H1 (cell line): ENCODE results near the gene HMSD. TPM values are rescaled to one million over a fixed set of nuclear protein-coding genes. Genes with fewer than 3 reads are reported as not detected.

Source experiments
- CTCF ChIA-PET: fragments of 300-600 bp; sonication (Branson Sonifier 250); formaldehyde crosslinking; loops from one replicate; lab custom pipeline; 2021; ENCODE audit not compliant: partially characterized antibody; lab: Charles Lee
- POLR2A ChIA-PET: fragments of 300-600 bp; sonication (Branson Sonifier 250); formaldehyde crosslinking; loops from one replicate; lab custom pipeline; 2021; ENCODE audit warnings: inconsistent platforms; ENCODE audit not compliant: partially characterized antibody; lab: Charles Lee
- DNase-seq, 2 experiments: peaks; one replicate each; pipeline versions ENCODE4 v3.0.0 to v3.0.0-alpha.2; 2010 to 2022; ENCODE audit warnings: low spot score in 2 of 2, low read depth in 1 of 2, mixed read lengths in 1 of 2
- FAIRE-seq: peaks from 2 replicates; lab custom pipeline; 2011; peaks lifted over from hg19 to GRCh38; lab: Jason Lieb, UNC
- H2AFZ ChIP-seq: 2 replicates; pipeline ENCODE4 v1.8.1; 2012; ENCODE audit warnings: low read length, inconsistent platforms
- H2AK5ac ChIP-seq: 2 replicates; pipeline ENCODE4 v1.6.1; 2013; ENCODE audit warnings: low read depth, low read length
- H2BK120ac ChIP-seq: replicated peaks from 2 replicates; pipeline ENCODE3; 2013; ENCODE audit warnings: low read depth, low read length, inconsistent platforms
- H2BK12ac ChIP-seq: 2 replicates; pipeline ENCODE4 v1.6.1; 2013; ENCODE audit warnings: low read depth, low read length
- H2BK15ac ChIP-seq: 2 replicates; pipeline ENCODE4 v1.6.1; 2013; ENCODE audit warnings: low read length
- H2BK20ac ChIP-seq: 2 replicates; pipeline ENCODE4 v1.6.1; 2013; ENCODE audit warnings: low read length
- H2BK5ac ChIP-seq: 2 replicates; pipeline ENCODE4 v1.6.1; 2013; ENCODE audit warnings: low read depth, low read length
- H3K14ac ChIP-seq: 2 replicates; pipeline ENCODE4 v1.6.1; 2013; ENCODE audit warnings: inconsistent platforms; ENCODE audit not compliant: insufficient read length
- H3K18ac ChIP-seq: 2 replicates; pipeline ENCODE4 v1.6.1; 2013; ENCODE audit warnings: low read length; ENCODE audit errors: extremely low read depth
- H3K23ac ChIP-seq: 2 replicates; pipeline ENCODE4 v1.6.1; 2013; ENCODE audit warnings: inconsistent platforms; ENCODE audit not compliant: insufficient read length
- H3K23me2 ChIP-seq: 2 replicates; pipeline ENCODE4 v1.6.1; 2013; ENCODE audit warnings: low read depth, low read length
- H3K27ac ChIP-seq: 2 replicates; pipeline ENCODE4 v1.6.1; 2011; ENCODE audit warnings: low read depth, low read length, inconsistent platforms
- H3K27me3 ChIP-seq, 4 experiments: replicated peaks in 1 of 4; 1 replicate in 1 of 4; 2 replicates in 3 of 4; pipeline versions ENCODE4 v1.6.1 to v1.8.1; 2011 to 2013; ENCODE audit warnings: low read length in 3 of 4, mild to moderate bottlenecking in 3 of 4, inconsistent platforms in 2 of 4, mixed read lengths in 2 of 4, moderate library complexity in 1 of 4; ENCODE audit not compliant: control insufficient read depth in 3 of 4, insufficient read depth in 3 of 4; ENCODE audit errors: extremely low read depth in 1 of 4
- H3K36me3 ChIP-seq, 4 experiments: 2 replicates each; pipeline versions ENCODE4 v1.6.1 to v1.8.1; 2011 to 2013; ENCODE audit warnings: mild to moderate bottlenecking in 4 of 4, low read length in 3 of 4, moderate library complexity in 2 of 4, control low read depth in 1 of 4, inconsistent platforms in 1 of 4; ENCODE audit not compliant: insufficient read depth in 4 of 4, control insufficient read depth in 2 of 4
- H3K4ac ChIP-seq: replicated peaks from 2 replicates; pipeline ENCODE3; 2013; ENCODE audit warnings: low read length, low read depth, mixed read lengths, inconsistent platforms; ENCODE audit not compliant: insufficient read length
- H3K4me1 ChIP-seq, 4 experiments: replicated peaks in 1 of 4; 1 replicate in 1 of 4; 2 replicates in 3 of 4; pipeline versions ENCODE4 v1.6.1 to v1.8.1; 2011 to 2013; ENCODE audit warnings: low read length in 3 of 4, inconsistent platforms in 2 of 4, mixed read lengths in 1 of 4; ENCODE audit not compliant: insufficient read depth in 4 of 4, control insufficient read depth in 3 of 4
- H3K4me2 ChIP-seq, 2 experiments: 2 replicates each; pipeline versions ENCODE4 v1.6.1 to v1.8.1; 2011 to 2013; ENCODE audit warnings: low read depth in 2 of 2, low read length in 2 of 2, control low read depth in 1 of 2, inconsistent platforms in 1 of 2, mild to moderate bottlenecking in 1 of 2; ENCODE audit not compliant: insufficient read depth in 1 of 2
- H3K4me3 ChIP-seq, 4 experiments: fragments of 200-600, 300-600 bp in 1 of 4; sonication (generic), shearing (Covaris generic), sonication (Bioruptor Twin) in 1 of 4; 2 replicates each; pipeline versions ENCODE4 v1.5.1 to v1.8.1; 2011 to 2016; ENCODE audit warnings: low read length in 4 of 4, low read depth in 3 of 4, control low read depth in 2 of 4, inconsistent platforms in 2 of 4, mild to moderate bottlenecking in 2 of 4, mixed read lengths in 1 of 4, moderate library complexity in 1 of 4; ENCODE audit not compliant: insufficient read depth in 2 of 4; ENCODE audit errors: extremely low read depth in 1 of 4
- H3K56ac ChIP-seq: replicated peaks from 2 replicates; pipeline ENCODE3; 2013; ENCODE audit warnings: low read depth, mild to moderate bottlenecking, mixed read lengths, low read length, inconsistent platforms; ENCODE audit not compliant: insufficient read length
- H3K79me1 ChIP-seq: 2 replicates; pipeline ENCODE4 v1.6.1; 2013; ENCODE audit warnings: low read depth, low read length, control low read depth
- H3K79me2 ChIP-seq, 2 experiments: 2 replicates each; pipeline versions ENCODE4 v1.6.1 to v1.8.1; 2012 to 2013; ENCODE audit warnings: low read length in 2 of 2, mild to moderate bottlenecking in 2 of 2, inconsistent platforms in 1 of 2; ENCODE audit not compliant: insufficient read depth in 2 of 2, control insufficient read depth in 1 of 2
- H3K9ac ChIP-seq, 4 experiments: replicated peaks in 1 of 4; 1 replicate in 1 of 4; 2 replicates in 3 of 4; pipeline versions ENCODE4 v1.6.1 to v1.8.1; 2011 to 2013; ENCODE audit warnings: low read depth in 3 of 4, low read length in 3 of 4, control low read depth in 2 of 4, mild to moderate bottlenecking in 2 of 4, moderate library complexity in 2 of 4, inconsistent platforms in 1 of 4; ENCODE audit errors: extremely low read depth in 1 of 4
- H3K9me3 ChIP-seq, 2 experiments: 2 replicates each; pipeline versions ENCODE4 v1.6.1 to v1.8.1; 2012 to 2013; ENCODE audit warnings: mild to moderate bottlenecking in 2 of 2, moderate library complexity in 2 of 2, control low read depth in 1 of 2, inconsistent platforms in 1 of 2, low read depth in 1 of 2, low read length in 1 of 2, mixed read lengths in 1 of 2; ENCODE audit not compliant: insufficient read depth in 2 of 2
- H4K20me1 ChIP-seq, 2 experiments: replicated peaks in 1 of 2; 2 replicates each; pipeline versions ENCODE3 to v1.8.1; 2011 to 2013; ENCODE audit warnings: inconsistent platforms in 2 of 2, low read length in 2 of 2, mild to moderate bottlenecking in 1 of 2; ENCODE audit not compliant: insufficient read depth in 2 of 2, control insufficient read depth in 1 of 2
- H4K5ac ChIP-seq: 2 replicates; pipeline ENCODE4 v1.6.1; 2013; ENCODE audit warnings: low read length, low read depth, mixed read lengths, inconsistent platforms; ENCODE audit not compliant: insufficient read length
- H4K8ac ChIP-seq: 2 replicates; pipeline ENCODE4 v1.8.0; 2013; ENCODE audit warnings: mild to moderate bottlenecking, moderate library complexity, low read length, inconsistent platforms; ENCODE audit not compliant: insufficient read depth; ENCODE audit errors: extremely low read depth
- H4K91ac ChIP-seq: replicated peaks from 2 replicates; pipeline ENCODE3; 2013; ENCODE audit warnings: low read length, mixed read lengths, inconsistent platforms; ENCODE audit not compliant: insufficient read length
- CREB1 ChIP-seq: IDR thresholded peaks from 2 replicates; pipeline ENCODE4 v1.6.1; 2012; ENCODE audit warnings: inconsistent platforms
- HDAC2 ChIP-seq, 2 experiments: fragments of 300-600 bp in 1 of 2; sonication (generic) in 1 of 2; IDR thresholded peaks; 2 replicates each; pipeline ENCODE4 v1.6.1; 2011 to 2012; ENCODE audit warnings: low read depth in 2 of 2, low read length in 2 of 2, mild to moderate bottlenecking in 2 of 2, moderate library complexity in 2 of 2, borderline replicate concordance in 1 of 2, inconsistent platforms in 1 of 2
- JUND ChIP-seq: IDR thresholded peaks from 2 replicates; pipeline ENCODE4 v1.6.1; 2011; ENCODE audit warnings: mild to moderate bottlenecking, improper control_type of control experiment, low read length
- WGBS, 2 experiments: shearing (Covaris generic) in 1 of 2; methylation state at CpG; one replicate each; pipeline versions ENCODE4 v1.1.6 to v1.1.7; 2013 to 2015; ENCODE audit warnings: low lambda C conversion rate in 2 of 2, mixed read lengths in 2 of 2, inconsistent platforms in 1 of 2, low coverage in 1 of 2, missing lambda C conversion rate in 1 of 2; ENCODE audit not compliant: insufficient replicate concordance in 2 of 2, insufficient coverage in 1 of 2, insufficient read length in 1 of 2; ENCODE audit errors: extremely low coverage in 1 of 2, missing lambda C conversion rate in 1 of 2; 5-methylcytosine and 5-hydroxymethylcytosine counted together
- polyA plus RNA-seq, 7 experiments: library from polyadenylated mRNA; depleted of rRNA in 3 of 7; stranded (reverse) in 5 of 7; unstranded in 2 of 7; fragments of >200 nt in 5 of 7; fragments of 200-250 nt in 2 of 7; gene quantifications; 1 replicate in 5 of 7; 2 replicates in 1 of 7; 4 replicates in 1 of 7; pipeline versions ENCODE4 v1.2.1 to v1.2.3, GENCODE V29; 2011 to 2013; ENCODE audit warnings: missing spikeins in 2 of 7, mixed read lengths in 2 of 7
- total RNA-seq: library from RNA; stranded (reverse); fragmentation: NEBNext Ultra II Directional; extraction: Animal tissue kit (Norgen Biotek cat#: 25700); gene quantifications from 2 replicates; pipeline ENCODE4 v1.2.1, GENCODE V29; 2021

The HMSD gene
- total and polyA plus RNA-seq, 2 of the 8 experiments (the other 6 are each of a cell fraction or from before 2014, with no cell fraction given) = 1.3 to 3.0 TPM

DNA sequence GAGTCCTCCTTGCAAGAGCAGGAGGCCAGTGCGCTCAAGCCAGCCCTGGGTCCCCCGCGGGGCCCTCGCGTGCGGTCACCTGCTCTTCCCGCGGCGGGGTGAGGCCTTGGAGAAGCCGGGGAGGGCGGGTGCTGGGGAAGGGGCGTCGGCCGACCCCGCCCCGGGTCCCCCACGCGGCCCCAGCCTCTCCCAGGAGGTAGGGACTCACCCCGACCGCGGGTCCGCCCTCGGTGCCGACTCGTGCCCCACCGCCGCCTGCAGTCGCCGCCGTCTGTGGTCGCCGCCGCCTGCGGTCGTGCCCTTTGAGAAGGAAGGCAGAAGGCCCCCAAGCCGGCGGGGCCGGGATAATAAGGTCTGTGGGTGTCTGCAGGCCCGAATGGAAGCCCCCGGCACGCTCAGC is 53.5 kb downstream of the HMSD start:
- Histone ChIP-seq H3K4me1 (no peaks in the 10 kb centered on the region), H3K56ac (no peak overlapping the region), H3K18ac (no peak overlapping the region), H2BK15ac (no peak overlapping the region), H3K4ac (no peak overlapping the region), H3K9ac (no peak overlapping the region), H2BK12ac (no peak overlapping the region), H2BK5ac (no peak overlapping the region), H2BK20ac (no peak overlapping the region), H3K27me3 (no peaks in the 10 kb centered on the region), H3K4me3 (no peak overlapping the region), H3K79me1 (no peaks in the 10 kb centered on the region), H4K8ac (no peak overlapping the region), H3K14ac (no peak overlapping the region), H4K20me1 (no peaks in the 10 kb centered on the region), H3K79me2 (no peaks in the 10 kb centered on the region), H2AK5ac (no peak overlapping the region), H3K36me3 (no peaks in the 10 kb centered on the region), H4K91ac (no peak overlapping the region), H3K9me3 (no peaks in the 10 kb centered on the region), H3K4me2 (no peak overlapping the region), H3K23ac (no peak overlapping the region), H2AFZ (no peak overlapping the region), H4K5ac (no peak overlapping the region), H2BK120ac (no peak overlapping the region), H3K23me2 (no peaks in the 10 kb centered on the region), H3K27ac (no peak overlapping the region)
- no peak for FAIRE-seq
- ChIA-PET POLR2A (no interaction called here), CTCF (no interaction called here)
- 81% methylated on average over 6 of the region's 41 CpGs; no CpG with 5 or more reads in 1 of the 2 experiments for WGBS, 2 experiments
- DNase-seq = no peak
- no peak for TF ChIP-seq HDAC2 (IDR thresholded peaks at IDR 0.05; ENCODE audit: borderline replicate concordance in 1 of 2, low read depth in 2 of 2, low read length in 2 of 2)
- no peak for TF ChIP-seq JUND
- TF ChIP-seq CREB1 = no peak
